ENCODE data around the gene XRN2.
"Not testable (repeated sequence)": the region's sequence is repeated elsewhere in the genome, so short reads cannot be mapped to it uniquely, and the experiment has no call there.

DNA sequence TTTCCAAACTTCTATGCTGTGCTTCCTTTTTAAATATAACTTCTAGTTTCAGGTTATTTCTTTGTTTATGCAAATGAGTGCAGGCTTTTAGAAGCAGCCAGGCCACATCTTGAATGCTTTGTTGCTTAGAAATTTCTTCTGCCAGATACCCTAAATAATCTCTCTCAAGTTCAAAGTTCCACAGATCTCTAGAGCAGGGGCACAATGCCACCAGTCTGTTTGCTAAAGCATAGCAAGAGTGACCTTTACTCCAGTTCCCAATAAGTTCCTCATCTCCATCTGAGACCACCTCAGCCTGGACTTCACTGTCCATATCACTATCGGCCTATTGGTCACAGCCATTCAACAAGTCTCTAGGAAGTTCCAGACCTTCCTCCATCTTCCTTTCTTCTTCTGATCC is 120.6 kb downstream of the XRN2 start:
- TF ChIP-seq POLR2A (IDR thresholded peaks at IDR 0.05): not testable (repeated sequence)
- TF ChIP-seq, protein P1, sequence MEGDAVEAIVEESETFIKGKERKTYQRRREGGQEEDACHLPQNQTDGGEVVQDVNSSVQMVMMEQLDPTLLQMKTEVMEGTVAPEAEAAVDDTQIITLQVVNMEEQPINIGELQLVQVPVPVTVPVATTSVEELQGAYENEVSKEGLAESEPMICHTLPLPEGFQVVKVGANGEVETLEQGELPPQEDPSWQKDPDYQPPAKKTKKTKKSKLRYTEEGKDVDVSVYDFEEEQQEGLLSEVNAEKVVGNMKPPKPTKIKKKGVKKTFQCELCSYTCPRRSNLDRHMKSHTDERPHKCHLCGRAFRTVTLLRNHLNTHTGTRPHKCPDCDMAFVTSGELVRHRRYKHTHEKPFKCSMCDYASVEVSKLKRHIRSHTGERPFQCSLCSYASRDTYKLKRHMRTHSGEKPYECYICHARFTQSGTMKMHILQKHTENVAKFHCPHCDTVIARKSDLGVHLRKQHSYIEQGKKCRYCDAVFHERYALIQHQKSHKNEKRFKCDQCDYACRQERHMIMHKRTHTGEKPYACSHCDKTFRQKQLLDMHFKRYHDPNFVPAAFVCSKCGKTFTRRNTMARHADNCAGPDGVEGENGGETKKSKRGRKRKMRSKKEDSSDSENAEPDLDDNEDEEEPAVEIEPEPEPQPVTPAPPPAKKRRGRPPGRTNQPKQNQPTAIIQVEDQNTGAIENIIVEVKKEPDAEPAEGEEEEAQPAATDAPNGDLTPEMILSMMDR (IDR thresholded peaks at IDR 0.05): not testable (repeated sequence)

Data from esophagus squamous epithelium (tissue), 4 donors.